Natural killer cell (primary cell): ENCODE measurements around the gene AOPEP. TPM values are rescaled to one million over a fixed set of nuclear protein-coding genes. Genes with fewer than 3 reads are reported as not detected.

ENCODE experiments used
- ATAC-seq, 3 donors: fragments of 150-1000 bp in 2 of 3; fragments of 200-7000 bp in 1 of 3; cut with Tn5 transposase; 1 replicate in 1 of 3; 2 replicates in 2 of 3; pipeline ENCODE4 v1.10.0; 2021; ENCODE audit warnings: mild to moderate bottlenecking in 2 of 3, moderate library complexity in 2 of 3
- DNase-seq, 2 donors: peaks; one replicate each; pipeline versions ENCODE4 v3.0.0 to v3.0.0-alpha.2; 2013 to 2021; ENCODE audit warnings: mixed read lengths in 1 of 2
- H3K27ac ChIP-seq: one replicate; pipeline ENCODE4 v1.5.1; 2013; ENCODE audit warnings: mild to moderate bottlenecking, low read length
- H3K27me3 ChIP-seq: one replicate; pipeline ENCODE4 v1.6.1; 2013; ENCODE audit warnings: low read length; ENCODE audit not compliant: control insufficient read depth, insufficient read depth
- H3K36me3 ChIP-seq: one replicate; pipeline ENCODE4 v1.6.1; 2013; ENCODE audit warnings: low read length; ENCODE audit not compliant: control insufficient read depth, insufficient read depth
- H3K4me1 ChIP-seq: one replicate; pipeline ENCODE4 v1.6.1; 2013; ENCODE audit warnings: low read length; ENCODE audit not compliant: control insufficient read depth, insufficient read depth
- H3K4me3 ChIP-seq: one replicate; pipeline ENCODE4 v1.5.1; 2013; ENCODE audit warnings: low read length
- H3K9me3 ChIP-seq: one replicate; pipeline ENCODE4 v1.6.1; 2013; ENCODE audit warnings: low read length; ENCODE audit not compliant: control insufficient read depth, insufficient read depth
- H3K27ac Mint-ChIP-seq, 2 donors: one replicate each; pipeline ENCODE4 v1.8.0; 2022; ENCODE audit warnings: mild to moderate bottlenecking in 2 of 2, mixed read lengths in 2 of 2, moderate library complexity in 1 of 2
- H3K27me3 Mint-ChIP-seq, 2 donors: one replicate each; pipeline ENCODE4 v1.8.0; 2022; ENCODE audit warnings: low read depth in 2 of 2, mixed read lengths in 2 of 2
- H3K36me3 Mint-ChIP-seq: one replicate; pipeline ENCODE4 v1.8.0; 2022; ENCODE audit warnings: mixed read lengths
- H3K4me1 Mint-ChIP-seq, 2 donors: one replicate each; pipeline ENCODE4 v1.8.0; 2022; ENCODE audit warnings: mixed read lengths in 2 of 2
- H3K4me3 Mint-ChIP-seq: one replicate; pipeline ENCODE4 v1.8.0; 2022; ENCODE audit warnings: mild to moderate bottlenecking, moderate library complexity, mixed read lengths
- H3K9me3 Mint-ChIP-seq, 2 donors: one replicate each; pipeline ENCODE4 v1.8.0; 2022; ENCODE audit warnings: mixed read lengths in 2 of 2
- WGBS: methylation state at CpG from one replicate; pipeline ENCODE4 v1.1.7; 2013; ENCODE audit warnings: missing lambda C conversion rate; ENCODE audit not compliant: insufficient coverage; 5-methylcytosine and 5-hydroxymethylcytosine counted together
- intact Hi-C: fragments of 100-400 bp; cut with micrococcal nuclease; formaldehyde crosslinking; loops from one replicate; pipeline ENCODE4 v1.14.2; 2022
- total RNA-seq, 4 donors: library from RNA; stranded (reverse); fragments of 120-200 nt in 1 of 4; gene quantifications; one replicate each; pipeline versions ENCODE4 v1.2.3 to v1.2.4, GENCODE V29; 2013 to 2022
- TF ChIP-seq, protein P1 (sequence below): fragments of 200-600 bp; IDR thresholded peaks from one replicate; pipeline ENCODE4 v1.8.0; 2022; ENCODE audit warnings: antibody characterized with exemption

Gene AOPEP
- total RNA-seq, 3 donors from 2014 or later (not counting 1 experiment from before 2014, with no cell fraction given): 20.1 to 22.6 (median 20.6) TPM

DNA sequence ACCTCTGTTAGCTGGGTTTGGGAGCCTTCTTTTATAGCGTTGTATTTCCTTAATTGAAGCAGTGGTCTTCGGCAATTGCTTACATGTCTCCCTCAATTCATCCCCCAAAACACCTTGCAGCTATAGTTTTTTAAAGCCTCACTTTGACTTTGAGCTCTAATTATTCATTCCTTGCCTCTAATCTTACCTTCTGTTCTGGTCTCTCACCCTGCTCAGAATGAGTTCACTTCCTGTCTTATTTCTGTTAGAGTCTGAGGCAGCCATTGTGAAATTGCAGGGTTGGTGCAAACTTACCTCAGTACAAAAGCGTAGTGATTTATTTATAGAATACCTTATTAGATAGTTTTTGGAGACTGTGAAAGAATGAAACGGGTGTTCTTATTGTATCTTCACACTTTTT, 35.0 kb downstream of the AOPEP start:
- H3K9me3 Mint-ChIP-seq: no peaks in the 10 kb centered on the region
- 100% methylated on average over 2 of the region's 4 CpGs for WGBS
- no peak overlapping the region for H3K4me3 Mint-ChIP-seq
- intact Hi-C loops: no loop called here
- TF ChIP-seq, protein P1, sequence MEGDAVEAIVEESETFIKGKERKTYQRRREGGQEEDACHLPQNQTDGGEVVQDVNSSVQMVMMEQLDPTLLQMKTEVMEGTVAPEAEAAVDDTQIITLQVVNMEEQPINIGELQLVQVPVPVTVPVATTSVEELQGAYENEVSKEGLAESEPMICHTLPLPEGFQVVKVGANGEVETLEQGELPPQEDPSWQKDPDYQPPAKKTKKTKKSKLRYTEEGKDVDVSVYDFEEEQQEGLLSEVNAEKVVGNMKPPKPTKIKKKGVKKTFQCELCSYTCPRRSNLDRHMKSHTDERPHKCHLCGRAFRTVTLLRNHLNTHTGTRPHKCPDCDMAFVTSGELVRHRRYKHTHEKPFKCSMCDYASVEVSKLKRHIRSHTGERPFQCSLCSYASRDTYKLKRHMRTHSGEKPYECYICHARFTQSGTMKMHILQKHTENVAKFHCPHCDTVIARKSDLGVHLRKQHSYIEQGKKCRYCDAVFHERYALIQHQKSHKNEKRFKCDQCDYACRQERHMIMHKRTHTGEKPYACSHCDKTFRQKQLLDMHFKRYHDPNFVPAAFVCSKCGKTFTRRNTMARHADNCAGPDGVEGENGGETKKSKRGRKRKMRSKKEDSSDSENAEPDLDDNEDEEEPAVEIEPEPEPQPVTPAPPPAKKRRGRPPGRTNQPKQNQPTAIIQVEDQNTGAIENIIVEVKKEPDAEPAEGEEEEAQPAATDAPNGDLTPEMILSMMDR: no peak
- H3K9me3 ChIP-seq: no peaks in the 10 kb centered on the region
- no peaks in the 10 kb centered on the region for H3K27me3 Mint-ChIP-seq
- H3K36me3 Mint-ChIP-seq: no peaks in the 10 kb centered on the region
- no peaks in the 10 kb centered on the region for H3K4me1 ChIP-seq
- H3K27me3 ChIP-seq: no peaks in the 10 kb centered on the region
- H3K36me3 ChIP-seq: no peaks in the 10 kb centered on the region
- H3K4me1 Mint-ChIP-seq: peaks cover 17 to 23% of the 10 kb centered on the region in 2 donors
- no peak overlapping the region for H3K27ac ChIP-seq
- DNase-seq (no peak), ATAC-seq (no peak)
- no peak overlapping the region for H3K27ac Mint-ChIP-seq
- no peak overlapping the region for H3K4me3 ChIP-seq

DNA sequence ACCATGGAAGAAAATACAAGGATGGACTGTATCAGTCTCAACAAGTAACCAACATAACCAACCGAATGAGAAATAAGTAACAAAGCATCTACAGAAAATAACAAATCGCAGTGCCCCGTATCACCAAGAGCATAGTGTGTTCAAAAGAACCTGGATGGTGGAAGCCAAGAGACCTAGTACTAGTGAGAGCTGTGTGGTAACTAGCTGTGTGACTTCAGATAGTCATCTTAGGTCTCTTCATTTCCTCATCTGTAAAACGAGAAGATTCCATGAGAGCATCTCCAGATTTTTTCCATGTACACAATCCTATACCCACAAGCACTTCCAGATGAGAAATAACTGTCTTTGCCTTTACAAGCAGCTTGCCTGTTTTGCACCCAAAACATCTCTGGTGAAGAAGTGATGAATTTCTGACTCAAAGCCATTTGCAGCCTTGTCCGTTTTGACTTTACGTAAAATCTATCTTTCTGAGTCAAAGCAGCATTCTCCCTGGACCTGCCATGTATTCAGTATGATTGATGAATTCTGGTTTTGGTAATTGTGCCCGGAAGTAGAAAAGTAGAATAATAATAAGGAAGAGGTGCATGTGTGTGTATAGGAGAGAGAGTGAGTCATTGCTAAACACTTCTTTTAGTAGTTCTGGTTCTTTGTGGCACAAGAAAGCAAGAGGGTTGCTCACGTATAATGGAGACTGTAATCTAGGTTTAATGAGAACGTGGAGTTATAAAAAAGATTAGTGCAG, 41.0 kb downstream of the AOPEP start:
- TF ChIP-seq, protein P1: no peak
- no peak overlapping the region for H3K4me3 ChIP-seq
- H3K36me3 ChIP-seq: no peaks in the 10 kb centered on the region
- no peaks in the 10 kb centered on the region for H3K27me3 ChIP-seq
- ATAC-seq (no peak), DNase-seq (no peak)
- H3K27ac ChIP-seq: no peak overlapping the region
- no peaks in the 10 kb centered on the region for H3K9me3 Mint-ChIP-seq
- H3K4me3 Mint-ChIP-seq: no peak overlapping the region
- H3K4me1 ChIP-seq: no peaks in the 10 kb centered on the region
- H3K9me3 ChIP-seq: no peaks in the 10 kb centered on the region
- intact Hi-C loops: no loop called here
- H3K27me3 Mint-ChIP-seq: no peaks in the 10 kb centered on the region
- H3K4me1 Mint-ChIP-seq: peaks cover 28 to 32% of the 10 kb centered on the region in 2 donors
- H3K27ac Mint-ChIP-seq: no peak overlapping the region
- WGBS: 86% methylated on average over 9 of the region's 9 CpGs
- H3K36me3 Mint-ChIP-seq: no peaks in the 10 kb centered on the region

DNA sequence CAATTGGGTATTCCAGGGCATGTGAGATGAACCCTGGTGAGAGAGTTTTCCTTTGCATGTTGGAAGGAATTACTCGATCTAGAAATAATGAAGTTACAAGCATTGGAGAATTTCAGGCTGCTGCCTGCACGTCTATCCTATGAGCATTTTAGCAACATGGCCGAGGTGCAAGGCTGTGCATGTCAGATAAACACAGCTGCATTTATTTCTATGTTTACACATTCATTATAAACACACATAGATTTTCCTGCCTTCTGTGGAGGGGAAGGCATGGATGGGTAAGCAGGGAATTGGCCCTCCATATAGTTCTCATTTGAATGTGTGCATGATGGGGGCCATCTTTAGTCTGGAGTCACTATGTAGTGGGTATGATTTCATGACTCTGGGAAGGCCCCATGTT, 42.3 kb downstream of the AOPEP start:
- Mint-ChIP-seq H3K9me3 (no peaks in the 10 kb centered on the region), H3K36me3 (no peaks in the 10 kb centered on the region), H3K4me1 (peaks cover 31 to 40% of the 10 kb centered on the region in 2 donors), H3K27me3 (no peaks in the 10 kb centered on the region), H3K4me3 (no peak overlapping the region), H3K27ac (no peak overlapping the region)
- H3K9me3 ChIP-seq: no peaks in the 10 kb centered on the region
- ATAC-seq (no peak), DNase-seq (no peak)
- H3K27me3 ChIP-seq: no peaks in the 10 kb centered on the region
- no peaks in the 10 kb centered on the region for H3K36me3 ChIP-seq
- H3K27ac ChIP-seq: no peak overlapping the region
- H3K4me3 ChIP-seq: no peak overlapping the region
- TF ChIP-seq, protein P1: no peak
- intact Hi-C loops: no loop called here
- 99% methylated on average over 3 of the region's 3 CpGs for WGBS
- no peaks in the 10 kb centered on the region for H3K4me1 ChIP-seq

GRCh38 chr9:94770334-94770733, 43.8 kb downstream of the AOPEP start:
- Histone ChIP-seq H3K4me3 (no peak overlapping the region), H3K4me1 (no peaks in the 10 kb centered on the region), H3K9me3 (no peaks in the 10 kb centered on the region), H3K27ac (no peak overlapping the region), H3K27me3 (no peaks in the 10 kb centered on the region), H3K36me3 (no peaks in the 10 kb centered on the region)
- DNase-seq (no peak), ATAC-seq (no peak)
- Mint-ChIP-seq H3K27ac (no peak overlapping the region), H3K4me1 (peaks cover 29 to 40% of the 10 kb centered on the region in 2 donors), H3K27me3 (no peaks in the 10 kb centered on the region), H3K36me3 (no peaks in the 10 kb centered on the region), H3K4me3 (no peak overlapping the region), H3K9me3 (no peaks in the 10 kb centered on the region)
- 89% methylated on average over 6 of the region's 6 CpGs for WGBS
- TF ChIP-seq, protein P1: no peak
- intact Hi-C loops: no loop called here
